PFSK-1 (cell line): ENCODE results near the gene ENC1.

Experiments
- FOXP2 ChIP-seq: optimal IDR thresholded peaks from 2 replicates; pipeline ENCODE3; 2011; ENCODE audit warnings: borderline replicate concordance, control low read depth, inconsistent platforms; ENCODE audit not compliant: insufficient read depth; ENCODE audit errors: extremely low read length, extremely low read depth
- POLR2AphosphoS5 ChIP-seq: IDR thresholded peaks from 2 replicates; pipeline ENCODE4 v1.6.1; 2012; ENCODE audit warnings: low read depth, mild to moderate bottlenecking, control low read depth, low read length, moderate library complexity
- REST ChIP-seq, 2 experiments: IDR thresholded peaks; 2 replicates each; pipeline versions ENCODE4 v1.6.1 to v1.8.0; 2011 to 2012; ENCODE audit warnings: low read depth in 2 of 2, low read length in 2 of 2, control low read depth in 1 of 2, inconsistent platforms in 1 of 2, mild to moderate bottlenecking in 1 of 2, moderate library complexity in 1 of 2; ENCODE audit not compliant: insufficient read depth in 1 of 2
- SIN3A ChIP-seq: IDR thresholded peaks from 2 replicates; pipeline ENCODE4 v1.6.1; 2012; ENCODE audit warnings: mild to moderate bottlenecking, low read length, moderate library complexity, borderline replicate concordance; ENCODE audit not compliant: insufficient read depth
- TAF1 ChIP-seq: IDR thresholded peaks from 2 replicates; pipeline ENCODE4 v1.6.1; 2012; ENCODE audit warnings: low read length, control low read depth, borderline replicate concordance; ENCODE audit not compliant: insufficient read depth

GRCh38 chr5:74640450-74640953 lies at the start of gene ENC1:
- peak; percentile 57; the same call in 1 of the 2 replicates for TF ChIP-seq POLR2AphosphoS5
- 0 out of 2 replicates have a peak, but pooled peaks have one; percentile 42 for TF ChIP-seq TAF1
- 0 out of 4 replicates have a peak, but pooled peaks of 1 of the 2 experiments have one; percentile 8 for TF ChIP-seq REST (IDR thresholded peaks at IDR 0.05; ENCODE audit: insufficient read depth in 1 of 2, low read depth in 2 of 2, low read length in 2 of 2)
- no peak for TF ChIP-seq SIN3A
- peak; percentile 53 for TF ChIP-seq FOXP2
